ENCODE results near the gene PSMG4.

GRCh38 chr6:3259491-3259958 is 778 bp downstream of the PSMG4 start:
- TF ChIP-seq CTCF (conservative IDR thresholded peaks at IDR 0.05 in 1 of 2, IDR thresholded peaks at IDR 0.05 in 1 of 2; ENCODE audit: extremely low read depth in 1 of 2, insufficient read depth in 1 of 2, low read depth in 1 of 2, low read length in 2 of 2) = no peak
- no peak for TF ChIP-seq EZH2 (IDR thresholded peaks at IDR 0.05; ENCODE audit: borderline replicate concordance, low read length)
